ENCODE data around the gene DNAJB14. TPM values are rescaled to one million over a fixed set of nuclear protein-coding genes. Genes with fewer than 3 reads are reported as not detected.

DNAJB14 gene
- total and polyA plus RNA-seq, 2 of the 13 experiments (the other 11 are each of a cell fraction or from before 2014, with no cell fraction given): 9.1 to 38.1 TPM

DNA sequence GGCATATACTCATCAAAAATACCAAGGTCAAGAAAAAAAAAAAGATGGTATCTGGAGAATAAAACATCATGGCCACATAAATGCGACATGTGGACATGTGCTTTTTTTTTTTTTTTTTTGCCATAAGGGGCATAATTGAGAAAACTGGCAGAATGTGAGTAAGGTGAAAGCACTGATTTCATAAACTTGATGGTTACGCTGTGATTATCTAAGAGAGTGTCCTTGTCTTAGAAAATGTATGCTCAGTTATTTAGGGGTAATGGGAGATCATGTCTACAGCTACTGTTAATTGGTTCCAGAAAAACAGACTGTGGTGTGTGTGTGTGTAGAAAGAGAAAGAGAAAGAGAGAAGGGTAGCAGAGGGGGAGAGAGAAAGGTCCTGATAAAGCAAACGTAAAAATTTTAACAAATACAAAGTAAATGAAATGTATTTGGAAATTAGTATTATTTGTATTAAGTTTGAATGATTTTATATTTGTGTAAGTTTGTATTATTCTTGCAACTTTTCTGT is 8.1 kb downstream of the DNAJB14 start:
- POLR2A ChIA-PET: no interaction called here
- CTCF ChIA-PET (ENCODE audit: low intra/inter-chr PET ratio, low total read pairs): no interaction called here
- no TSS peak for BruUV-seq (replicated peaks)

More for the DNA sequence above, 8.1 kb downstream of the DNAJB14 start:
- no peak overlapping the region for H3K9ac ChIP-seq (ENCODE audit: insufficient read depth, low read depth, low read length)
- no peak overlapping the region for H3K27ac ChIP-seq (ENCODE audit: extremely low read length, insufficient read depth, low read length)
- peaks cover 48% of the 10 kb centered on the region for H3K79me2 ChIP-seq (ENCODE audit: insufficient read depth, low read length)
- H3K27me3 ChIP-seq (ENCODE audit: control insufficient read depth in 1 of 2, insufficient read depth in 2 of 2, low read length in 2 of 2): no peaks in the 10 kb centered on the region
- 0 out of 5 replicates have a peak, but pooled peaks cover 0 to 1% of the 10 kb centered on the region in 2 experiments for H3K36me3 ChIP-seq (replicated peaks in 1 of 2; ENCODE audit: control insufficient read depth in 1 of 2, insufficient read depth in 2 of 2, low read length in 2 of 2)
- H2AFZ ChIP-seq (ENCODE audit: low read length): no peak overlapping the region
- no peak overlapping the region for H3K4me2 ChIP-seq (ENCODE audit: low read depth, low read length)
- ATAC-seq (no peak), FAIRE-seq (no peak), DNase-seq (ENCODE audit: low spot score) (no peak)
- no peaks in the 10 kb centered on the region; the same call in 1 of the 2 replicates for H4K20me1 ChIP-seq (ENCODE audit: insufficient read depth, low read length)
- intact Hi-C loops (cut with micrococcal nuclease; ENCODE audit: unreplicated experiment): no loop called here
- peaks cover 18% of the 10 kb centered on the region for H3K9me3 ChIP-seq (ENCODE audit: low read length)
- H3K4me1 ChIP-seq (ENCODE audit: insufficient read depth, low read length): peaks cover 8% of the 10 kb centered on the region
- TF ChIP-seq, protein P1, sequence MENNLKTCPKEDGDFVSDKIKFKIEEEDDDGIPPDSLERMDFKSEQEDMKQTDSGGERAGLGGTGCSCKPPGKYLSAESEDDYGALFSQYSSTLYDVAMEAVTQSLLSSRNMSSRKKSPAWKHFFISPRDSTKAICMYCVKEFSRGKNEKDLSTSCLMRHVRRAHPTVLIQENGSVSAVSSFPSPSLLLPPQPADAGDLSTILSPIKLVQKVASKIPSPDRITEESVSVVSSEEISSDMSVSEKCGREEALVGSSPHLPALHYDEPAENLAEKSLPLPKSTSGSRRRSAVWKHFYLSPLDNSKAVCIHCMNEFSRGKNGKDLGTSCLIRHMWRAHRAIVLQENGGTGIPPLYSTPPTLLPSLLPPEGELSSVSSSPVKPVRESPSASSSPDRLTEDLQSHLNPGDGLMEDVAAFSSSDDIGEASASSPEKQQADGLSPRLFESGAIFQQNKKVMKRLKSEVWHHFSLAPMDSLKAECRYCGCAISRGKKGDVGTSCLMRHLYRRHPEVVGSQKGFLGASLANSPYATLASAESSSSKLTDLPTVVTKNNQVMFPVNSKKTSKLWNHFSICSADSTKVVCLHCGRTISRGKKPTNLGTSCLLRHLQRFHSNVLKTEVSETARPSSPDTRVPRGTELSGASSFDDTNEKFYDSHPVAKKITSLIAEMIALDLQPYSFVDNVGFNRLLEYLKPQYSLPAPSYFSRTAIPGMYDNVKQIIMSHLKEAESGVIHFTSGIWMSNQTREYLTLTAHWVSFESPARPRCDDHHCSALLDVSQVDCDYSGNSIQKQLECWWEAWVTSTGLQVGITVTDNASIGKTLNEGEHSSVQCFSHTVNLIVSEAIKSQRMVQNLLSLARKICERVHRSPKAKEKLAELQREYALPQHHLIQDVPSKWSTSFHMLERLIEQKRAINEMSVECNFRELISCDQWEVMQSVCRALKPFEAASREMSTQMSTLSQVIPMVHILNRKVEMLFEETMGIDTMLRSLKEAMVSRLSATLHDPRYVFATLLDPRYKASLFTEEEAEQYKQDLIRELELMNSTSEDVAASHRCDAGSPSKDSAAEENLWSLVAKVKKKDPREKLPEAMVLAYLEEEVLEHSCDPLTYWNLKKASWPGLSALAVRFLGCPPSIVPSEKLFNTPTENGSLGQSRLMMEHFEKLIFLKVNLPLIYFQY (CRISPR knock-in tag; IDR thresholded peaks at IDR 0.05; ENCODE audit: borderline replicate concordance): no peak
- TF ChIP-seq, protein P2, sequence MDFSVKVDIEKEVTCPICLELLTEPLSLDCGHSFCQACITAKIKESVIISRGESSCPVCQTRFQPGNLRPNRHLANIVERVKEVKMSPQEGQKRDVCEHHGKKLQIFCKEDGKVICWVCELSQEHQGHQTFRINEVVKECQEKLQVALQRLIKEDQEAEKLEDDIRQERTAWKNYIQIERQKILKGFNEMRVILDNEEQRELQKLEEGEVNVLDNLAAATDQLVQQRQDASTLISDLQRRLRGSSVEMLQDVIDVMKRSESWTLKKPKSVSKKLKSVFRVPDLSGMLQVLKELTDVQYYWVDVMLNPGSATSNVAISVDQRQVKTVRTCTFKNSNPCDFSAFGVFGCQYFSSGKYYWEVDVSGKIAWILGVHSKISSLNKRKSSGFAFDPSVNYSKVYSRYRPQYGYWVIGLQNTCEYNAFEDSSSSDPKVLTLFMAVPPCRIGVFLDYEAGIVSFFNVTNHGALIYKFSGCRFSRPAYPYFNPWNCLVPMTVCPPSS (IDR thresholded peaks at IDR 0.05): no peak
- TF ChIP-seq ZNF367 (CRISPR knock-in tag; IDR thresholded peaks at IDR 0.05; ENCODE audit: borderline replicate concordance): no peak
- TF ChIP-seq ARHGAP35 (CRISPR knock-in tag; IDR thresholded peaks at IDR 0.05; ENCODE audit: borderline replicate concordance): no peak
- no peak for TF ChIP-seq RNF2 (conservative IDR thresholded peaks at IDR 0.05; ENCODE audit: low read depth)
- no peak for TF ChIP-seq ZNF629 (CRISPR knock-in tag; conservative IDR thresholded peaks at IDR 0.05)
- TF ChIP-seq KLF15 (CRISPR knock-in tag; IDR thresholded peaks at IDR 0.05; ENCODE audit: borderline replicate concordance): no peak
- TF ChIP-seq REPIN1 (CRISPR knock-in tag; IDR thresholded peaks at IDR 0.05; ENCODE audit: borderline replicate concordance, low read depth): no peak
- no peak for TF ChIP-seq ZNF234 (CRISPR knock-in tag; conservative IDR thresholded peaks at IDR 0.05)
- TF ChIP-seq ZNF484 (CRISPR knock-in tag; IDR thresholded peaks at IDR 0.05; ENCODE audit: borderline replicate concordance, low read depth): no peak
- TF ChIP-seq, protein P3, sequence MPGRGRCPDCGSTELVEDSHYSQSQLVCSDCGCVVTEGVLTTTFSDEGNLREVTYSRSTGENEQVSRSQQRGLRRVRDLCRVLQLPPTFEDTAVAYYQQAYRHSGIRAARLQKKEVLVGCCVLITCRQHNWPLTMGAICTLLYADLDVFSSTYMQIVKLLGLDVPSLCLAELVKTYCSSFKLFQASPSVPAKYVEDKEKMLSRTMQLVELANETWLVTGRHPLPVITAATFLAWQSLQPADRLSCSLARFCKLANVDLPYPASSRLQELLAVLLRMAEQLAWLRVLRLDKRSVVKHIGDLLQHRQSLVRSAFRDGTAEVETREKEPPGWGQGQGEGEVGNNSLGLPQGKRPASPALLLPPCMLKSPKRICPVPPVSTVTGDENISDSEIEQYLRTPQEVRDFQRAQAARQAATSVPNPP (CRISPR knock-in tag; IDR thresholded peaks at IDR 0.05): no peak
- no peak for TF ChIP-seq SRSF9 (IDR thresholded peaks at IDR 0.05; ENCODE audit: borderline replicate concordance, insufficient read depth, low read depth, low read length, poor library complexity, severe bottlenecking)
- TF ChIP-seq, protein P4, sequence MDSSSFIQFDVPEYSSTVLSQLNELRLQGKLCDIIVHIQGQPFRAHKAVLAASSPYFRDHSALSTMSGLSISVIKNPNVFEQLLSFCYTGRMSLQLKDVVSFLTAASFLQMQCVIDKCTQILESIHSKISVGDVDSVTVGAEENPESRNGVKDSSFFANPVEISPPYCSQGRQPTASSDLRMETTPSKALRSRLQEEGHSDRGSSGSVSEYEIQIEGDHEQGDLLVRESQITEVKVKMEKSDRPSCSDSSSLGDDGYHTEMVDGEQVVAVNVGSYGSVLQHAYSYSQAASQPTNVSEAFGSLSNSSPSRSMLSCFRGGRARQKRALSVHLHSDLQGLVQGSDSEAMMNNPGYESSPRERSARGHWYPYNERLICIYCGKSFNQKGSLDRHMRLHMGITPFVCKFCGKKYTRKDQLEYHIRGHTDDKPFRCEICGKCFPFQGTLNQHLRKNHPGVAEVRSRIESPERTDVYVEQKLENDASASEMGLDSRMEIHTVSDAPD (CRISPR knock-in tag; IDR thresholded peaks at IDR 0.05): no peak
- TF ChIP-seq, protein P5, sequence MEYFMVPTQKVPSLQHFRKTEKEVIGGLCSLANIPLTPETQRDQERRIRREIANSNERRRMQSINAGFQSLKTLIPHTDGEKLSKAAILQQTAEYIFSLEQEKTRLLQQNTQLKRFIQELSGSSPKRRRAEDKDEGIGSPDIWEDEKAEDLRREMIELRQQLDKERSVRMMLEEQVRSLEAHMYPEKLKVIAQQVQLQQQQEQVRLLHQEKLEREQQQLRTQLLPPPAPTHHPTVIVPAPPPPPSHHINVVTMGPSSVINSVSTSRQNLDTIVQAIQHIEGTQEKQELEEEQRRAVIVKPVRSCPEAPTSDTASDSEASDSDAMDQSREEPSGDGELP (IDR thresholded peaks at IDR 0.05; ENCODE audit: borderline replicate concordance, low read depth): no peak
- H3K4me3 ChIP-seq (replicated peaks in 1 of 3; ENCODE audit: insufficient read depth in 1 of 3, low read depth in 2 of 3, low read length in 3 of 3): no peak overlapping the region
- 97% methylated on average over 3 of the region's 3 CpGs for WGBS (ENCODE audit: low lambda C conversion rate)
- in situ Hi-C loops (cut with HindIII; ENCODE audit: extremely low pct_ligation_motif_present, low pct_unique_long_range_greater_than_20kb): no loop called here

Data from HepG2 (cell line).